ENCODE results near the gene NUDT1.

Gene NUDT1

GRCh38 chr7:2231992-2232765 is 9.8 kb upstream of the NUDT1 start:
- DNase-seq (ENCODE audit: low spot score in 2 of 2) = peak in 1 of 2 donors; percentile 22
- Mint-ChIP-seq H3K4me3 (peak overlapping the region; percentile 90), H3K36me3 (ENCODE audit: insufficient read depth) (peaks cover 16% of the 10 kb centered on the region), H3K27ac (ENCODE audit: low read depth) (peak overlapping the region; percentile 68), H3K27me3 (no peaks in the 10 kb centered on the region), H3K4me1 (peaks cover 34% of the 10 kb centered on the region), H3K9me3 (no peaks in the 10 kb centered on the region)
- ATAC-seq (replicated peaks; ENCODE audit: extremely low read depth, poor library complexity, severe bottlenecking) = peak; percentile 47

DNA sequence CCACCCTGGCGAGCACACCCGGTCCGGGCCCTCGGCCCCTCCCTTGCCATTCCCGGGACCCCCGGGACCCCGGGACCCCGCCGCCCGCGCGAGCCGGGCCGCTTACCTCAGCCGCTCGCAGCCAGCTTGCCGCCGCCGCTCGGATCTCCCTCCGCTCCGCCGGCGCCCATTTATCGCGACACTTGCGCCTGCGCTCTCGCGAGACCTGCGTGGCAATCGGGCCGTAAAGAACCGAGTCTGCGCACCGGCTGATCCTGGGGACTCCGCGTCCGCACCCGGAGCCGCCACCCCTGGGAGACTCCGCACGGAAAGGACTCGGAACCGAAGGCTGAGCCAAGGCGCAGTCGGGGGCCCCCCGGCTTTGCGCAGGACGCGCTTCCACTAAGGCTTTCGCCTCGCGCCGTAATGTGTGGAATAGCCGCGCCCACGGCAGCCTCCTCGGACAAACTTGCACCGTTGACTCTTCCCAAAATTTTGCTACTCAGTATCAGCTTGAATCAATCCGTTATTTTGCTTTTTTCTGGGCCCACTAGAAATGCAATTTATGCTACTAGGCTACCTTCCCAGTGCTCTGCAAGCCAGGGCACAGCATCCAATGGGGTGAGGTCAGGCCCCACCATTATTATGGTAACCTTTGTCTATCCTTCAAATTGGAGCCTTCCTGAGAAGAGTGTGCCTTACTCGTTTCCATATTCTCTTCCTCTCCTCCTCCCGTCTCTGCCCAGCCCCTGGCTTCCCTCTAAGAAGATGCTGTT is 9.1 kb upstream of the NUDT1 start, which contains the start of gene MAD1L1:
TSS of gene MAD1L1 (minus strand) at position 180 of the 755 bp plus-strand sequence. CDS start 2,812 bp downstream, outside the sequence.
- peak within 1 kb of the TSS; percentile 90 for H3K4me3 Mint-ChIP-seq
- peak within 1 kb of the TSS; percentile 68 for H3K27ac Mint-ChIP-seq (ENCODE audit: low read depth)
- H3K9me3 Mint-ChIP-seq = no peaks in the 10 kb centered on the region
- peaks cover 19% of the 10 kb centered on the region for H3K36me3 Mint-ChIP-seq (ENCODE audit: insufficient read depth)
- H3K27me3 Mint-ChIP-seq = no peaks in the 10 kb centered on the region
- ATAC-seq (replicated peaks; ENCODE audit: extremely low read depth, poor library complexity, severe bottlenecking) (peak; percentile 93), DNase-seq (ENCODE audit: low spot score in 2 of 2) (peak; percentile 79 to 80)
- H3K4me1 Mint-ChIP-seq = peaks cover 37% of the 10 kb centered on the region

DNA sequence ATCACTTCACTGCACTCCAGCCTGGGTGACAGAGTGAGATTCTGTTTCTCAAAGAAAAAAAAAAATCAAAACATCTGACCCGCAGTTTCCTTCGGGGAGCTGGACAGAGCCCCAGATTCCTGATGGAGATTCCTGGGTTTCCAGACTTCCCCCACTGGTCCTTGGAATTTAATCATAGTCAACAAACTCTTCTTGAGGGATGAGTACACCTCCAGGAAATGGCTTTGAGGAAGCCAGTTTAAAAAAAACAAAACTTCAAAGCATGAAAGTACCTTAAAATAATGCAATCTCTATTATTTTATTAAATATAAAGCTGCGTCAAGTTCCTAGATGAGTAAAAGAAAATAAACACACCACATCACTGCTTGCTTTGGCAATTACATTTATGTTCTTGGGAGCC is 8.1 kb upstream of the NUDT1 start:
- Mint-ChIP-seq H3K9me3 (no peaks in the 10 kb centered on the region), H3K27ac (ENCODE audit: low read depth) (no peak overlapping the region), H3K27me3 (no peaks in the 10 kb centered on the region), H3K4me3 (peak overlapping the region; percentile 41), H3K4me1 (peaks cover 34% of the 10 kb centered on the region), H3K36me3 (ENCODE audit: insufficient read depth) (peaks cover 26% of the 10 kb centered on the region)
- no peak for DNase-seq (ENCODE audit: low spot score in 2 of 2)
- no peak for ATAC-seq (replicated peaks; ENCODE audit: extremely low read depth, poor library complexity, severe bottlenecking)

DNA sequence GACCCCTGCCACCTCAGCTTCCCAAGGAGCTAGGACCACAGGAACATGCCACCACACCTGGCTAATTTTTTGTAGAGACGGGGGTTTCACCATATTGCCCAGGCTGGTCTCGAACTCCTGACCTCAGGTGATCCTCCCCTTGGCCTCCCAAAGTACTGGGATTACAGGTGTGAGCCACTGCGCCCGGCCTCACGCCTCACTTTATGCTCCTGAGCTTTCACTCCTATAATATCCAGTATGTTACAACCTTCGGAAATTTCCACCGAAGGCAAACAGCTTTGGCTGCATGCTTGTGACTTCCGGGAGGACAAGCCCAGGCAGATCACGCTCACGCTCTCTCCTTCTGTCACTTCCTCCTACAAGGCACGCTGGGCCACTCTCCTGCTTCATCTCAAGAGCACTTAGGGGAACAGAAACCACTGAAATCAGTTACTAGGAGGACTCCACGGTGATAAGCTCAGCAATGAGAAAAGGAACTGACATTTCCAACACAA is 4.9 kb upstream of the NUDT1 start:
- Mint-ChIP-seq H3K4me3 (no peak overlapping the region), H3K9me3 (no peaks in the 10 kb centered on the region), H3K27ac (ENCODE audit: low read depth) (no peak overlapping the region), H3K27me3 (no peaks in the 10 kb centered on the region), H3K36me3 (ENCODE audit: insufficient read depth) (peaks cover 24% of the 10 kb centered on the region), H3K4me1 (peaks cover 12% of the 10 kb centered on the region)
- ATAC-seq (replicated peaks; ENCODE audit: extremely low read depth, poor library complexity, severe bottlenecking) (no peak), DNase-seq (ENCODE audit: low spot score in 2 of 2) (no peak)

GRCh38 chr7:2239242-2239641 is 2.8 kb upstream of the NUDT1 start:
- peaks cover 21% of the 10 kb centered on the region for H3K36me3 Mint-ChIP-seq (ENCODE audit: insufficient read depth)
- H3K27me3 Mint-ChIP-seq = no peaks in the 10 kb centered on the region
- H3K27ac Mint-ChIP-seq (ENCODE audit: low read depth) = no peak overlapping the region
- H3K4me3 Mint-ChIP-seq = no peak overlapping the region
- DNase-seq (ENCODE audit: low spot score in 2 of 2) (no peak), ATAC-seq (replicated peaks; ENCODE audit: extremely low read depth, poor library complexity, severe bottlenecking) (no peak)
- H3K9me3 Mint-ChIP-seq = no peaks in the 10 kb centered on the region
- H3K4me1 Mint-ChIP-seq = peaks cover 10% of the 10 kb centered on the region

- no peaks in the 10 kb centered on the region for H3K9me3 Mint-ChIP-seq
- peak overlapping the region; percentile 93 for H3K27ac Mint-ChIP-seq (ENCODE audit: low read depth)
- DNase-seq (ENCODE audit: low spot score in 2 of 2) = no peak
- H3K4me3 Mint-ChIP-seq = peak overlapping the region; percentile 90
- peaks cover 15% of the 10 kb centered on the region for H3K36me3 Mint-ChIP-seq (ENCODE audit: insufficient read depth)
- no peaks in the 10 kb centered on the region for H3K27me3 Mint-ChIP-seq
- peaks cover 9% of the 10 kb centered on the region for H3K4me1 Mint-ChIP-seq
- ATAC-seq (replicated peaks; ENCODE audit: extremely low read depth, poor library complexity, severe bottlenecking) = peak; percentile 42
Observed at GRCh38 chr7:2242541-2243429, 759 bp downstream of the NUDT1 start.

DNA sequence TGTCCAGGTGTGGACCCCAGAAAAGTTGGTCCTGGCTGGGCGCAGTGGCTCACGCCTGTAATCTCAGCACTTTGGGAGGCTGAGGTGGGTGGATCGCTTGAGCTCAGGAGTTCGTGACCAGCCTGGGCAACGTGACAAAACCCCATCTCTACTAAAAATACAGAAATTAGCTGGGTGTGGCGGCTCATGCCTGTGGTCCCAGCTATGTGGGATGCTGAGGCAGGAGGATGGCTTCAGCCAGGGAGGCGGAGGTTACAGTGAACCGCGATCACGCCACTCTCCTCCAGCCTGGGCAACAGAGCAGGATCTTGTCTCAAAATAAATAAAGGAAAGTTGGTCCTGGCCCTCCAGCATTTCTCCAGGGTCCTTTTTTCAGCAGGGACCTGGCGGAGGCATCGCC is 1.4 kb downstream of the NUDT1 start:
- no peak overlapping the region for H3K27ac Mint-ChIP-seq (ENCODE audit: low read depth)
- H3K4me1 Mint-ChIP-seq = peaks cover 9% of the 10 kb centered on the region
- peaks cover 12% of the 10 kb centered on the region for H3K36me3 Mint-ChIP-seq (ENCODE audit: insufficient read depth)

GRCh38 chr7:2244404-2244995 is 2.5 kb downstream of the NUDT1 start:
- ATAC-seq (replicated peaks; ENCODE audit: extremely low read depth, poor library complexity, severe bottlenecking) (no peak), DNase-seq (ENCODE audit: low spot score in 2 of 2) (no peak)
- Mint-ChIP-seq H3K36me3 (ENCODE audit: insufficient read depth) (peaks cover 8% of the 10 kb centered on the region), H3K4me3 (no peak overlapping the region), H3K4me1 (peaks cover 16% of the 10 kb centered on the region), H3K27ac (ENCODE audit: low read depth) (no peak overlapping the region), H3K9me3 (no peaks in the 10 kb centered on the region), H3K27me3 (no peaks in the 10 kb centered on the region)

More for the DNA sequence above, 1.4 kb downstream of the NUDT1 start:
- DNase-seq (ENCODE audit: low spot score in 2 of 2) = no peak
- H3K9me3 Mint-ChIP-seq = no peaks in the 10 kb centered on the region
- H3K4me3 Mint-ChIP-seq = peak overlapping the region; percentile 90
- no peaks in the 10 kb centered on the region for H3K27me3 Mint-ChIP-seq
- no peak for ATAC-seq (replicated peaks; ENCODE audit: extremely low read depth, poor library complexity, severe bottlenecking)

- Mint-ChIP-seq H3K4me3 (no peak overlapping the region), H3K9me3 (no peaks in the 10 kb centered on the region), H3K27ac (ENCODE audit: low read depth) (peak overlapping the region; percentile 27), H3K4me1 (peaks cover 16% of the 10 kb centered on the region), H3K36me3 (ENCODE audit: insufficient read depth) (peaks cover 10% of the 10 kb centered on the region), H3K27me3 (no peaks in the 10 kb centered on the region)
- no peak for DNase-seq (ENCODE audit: low spot score in 2 of 2)
- ATAC-seq (replicated peaks; ENCODE audit: extremely low read depth, poor library complexity, severe bottlenecking) = no peak
Observed at GRCh38 chr7:2245883-2246675, 4.1 kb downstream of the NUDT1 start.

GRCh38 chr7:2247141-2247995 is 5.3 kb downstream of the NUDT1 start:
- Mint-ChIP-seq H3K27ac (ENCODE audit: low read depth) (no peak overlapping the region), H3K36me3 (ENCODE audit: insufficient read depth) (peaks cover 11% of the 10 kb centered on the region), H3K4me3 (no peak overlapping the region), H3K4me1 (peaks cover 16% of the 10 kb centered on the region), H3K9me3 (no peaks in the 10 kb centered on the region), H3K27me3 (no peaks in the 10 kb centered on the region)
- ATAC-seq (replicated peaks; ENCODE audit: extremely low read depth, poor library complexity, severe bottlenecking) (no peak), DNase-seq (ENCODE audit: low spot score in 2 of 2) (no peak)
